DND-41 (cell line): ENCODE measurements around the gene COL25A1.

Experiments
- ATAC-seq: fragments of 200-7000 bp; cut with Tn5 transposase; 3 replicates; pipeline ENCODE4 v1.9.1; 2021; ENCODE audit warnings: low read depth; ENCODE audit not compliant: insufficient read depth
- DNase-seq: peaks from one replicate; pipeline ENCODE4 v3.0.0-alpha.2; 2020
- H2AFZ ChIP-seq: 2 replicates; pipeline ENCODE4 v1.6.0; 2012; ENCODE audit warnings: low read depth, low read length
- H3K27ac ChIP-seq: 2 replicates; pipeline ENCODE4 v1.5.1; 2012; ENCODE audit warnings: low read length, inconsistent platforms
- H3K27me3 ChIP-seq: fragments of 200-600 bp; sonication (generic); 2 replicates; pipeline ENCODE4 v1.6.0; 2012; ENCODE audit warnings: low read length, mild to moderate bottlenecking, inconsistent platforms; ENCODE audit not compliant: insufficient read depth, poor library complexity
- H3K36me3 ChIP-seq: 2 replicates; pipeline ENCODE4 v1.5.1; 2012; ENCODE audit warnings: low read length, inconsistent platforms; ENCODE audit not compliant: insufficient read depth
- H3K4me1 ChIP-seq: 2 replicates; pipeline ENCODE4 v1.5.1; 2012; ENCODE audit warnings: mild to moderate bottlenecking, low read length; ENCODE audit not compliant: insufficient read depth
- H3K4me2 ChIP-seq: 2 replicates; pipeline ENCODE4 v1.6.0; 2012; ENCODE audit warnings: mild to moderate bottlenecking, moderate library complexity, low read length, inconsistent platforms; ENCODE audit not compliant: insufficient read depth
- H3K4me3 ChIP-seq, 2 experiments: fragments of 200-600 bp in 1 of 2; shearing (Covaris generic) in 1 of 2; 2 replicates each; pipeline ENCODE4 v1.5.1; 2012 to 2016; ENCODE audit warnings: inconsistent platforms in 2 of 2, low read length in 2 of 2, mild to moderate bottlenecking in 2 of 2, low read depth in 1 of 2, moderate library complexity in 1 of 2
- H3K79me2 ChIP-seq: 2 replicates; pipeline ENCODE4 v1.6.0; 2012; ENCODE audit warnings: low read length, inconsistent platforms; ENCODE audit not compliant: insufficient read depth
- H3K9ac ChIP-seq: 2 replicates; pipeline ENCODE4 v1.6.0; 2012; ENCODE audit warnings: low read depth, mild to moderate bottlenecking, inconsistent platforms, low read length, moderate library complexity
- H3K9me3 ChIP-seq: 2 replicates; pipeline ENCODE4 v1.5.1; 2012; ENCODE audit warnings: low read length, moderate library complexity, mild to moderate bottlenecking, inconsistent platforms; ENCODE audit not compliant: insufficient read depth, severe bottlenecking
- H4K20me1 ChIP-seq: 2 replicates; pipeline ENCODE4 v1.6.0; 2012; ENCODE audit warnings: low read length; ENCODE audit not compliant: insufficient read depth
- CTCF ChIP-seq: IDR thresholded peaks from 2 replicates; pipeline ENCODE4 v1.5.1; 2012; ENCODE audit warnings: borderline replicate concordance, low read length, moderate library complexity, mild to moderate bottlenecking; ENCODE audit not compliant: poor library complexity, severe bottlenecking; ENCODE audit errors: extremely low read depth
- EZH2 ChIP-seq: IDR thresholded peaks from 3 replicates; pipeline ENCODE4 v1.6.1; 2012; ENCODE audit warnings: borderline replicate concordance, low read depth, mild to moderate bottlenecking, moderate library complexity, low read length, inconsistent platforms; ENCODE audit not compliant: severe bottlenecking

COL25A1 gene

GRCh38 chr4:108804648-108805273, 497.7 kb downstream of the COL25A1 start:
- DNase-seq = no peak
- H3K27ac ChIP-seq = no peak overlapping the region
- H3K4me1 ChIP-seq = no peaks in the 10 kb centered on the region
- no peak for ATAC-seq
- no peaks in the 10 kb centered on the region for H3K36me3 ChIP-seq
- H3K79me2 ChIP-seq = no peaks in the 10 kb centered on the region
- H4K20me1 ChIP-seq = no peaks in the 10 kb centered on the region
- H3K4me2 ChIP-seq = no peak overlapping the region
- H3K27me3 ChIP-seq = no peaks in the 10 kb centered on the region
- no peak overlapping the region for H3K4me3 ChIP-seq
- no peak for TF ChIP-seq CTCF
- TF ChIP-seq EZH2 = no peak
- no peak overlapping the region for H2AFZ ChIP-seq
- H3K9ac ChIP-seq = no peak overlapping the region
- no peaks in the 10 kb centered on the region for H3K9me3 ChIP-seq

GRCh38 chr4:108799306-108799705, 503.2 kb downstream of the COL25A1 start:
- ATAC-seq (no peak), DNase-seq (no peak)
- Histone ChIP-seq H3K4me3 (no peak overlapping the region), H3K36me3 (no peaks in the 10 kb centered on the region), H3K9ac (no peak overlapping the region), H4K20me1 (no peaks in the 10 kb centered on the region), H3K9me3 (no peaks in the 10 kb centered on the region), H3K4me1 (no peaks in the 10 kb centered on the region), H2AFZ (no peak overlapping the region), H3K79me2 (no peaks in the 10 kb centered on the region), H3K27me3 (no peaks in the 10 kb centered on the region), H3K4me2 (no peak overlapping the region), H3K27ac (no peak overlapping the region)
- TF ChIP-seq CTCF (no peak), EZH2 (no peak)

GRCh38 chr4:108796173-108796572, 506.3 kb downstream of the COL25A1 start:
- no peaks in the 10 kb centered on the region for H3K4me1 ChIP-seq
- no peak overlapping the region for H3K4me2 ChIP-seq
- no peak for DNase-seq
- TF ChIP-seq CTCF (no peak), EZH2 (no peak)
- no peak overlapping the region for H2AFZ ChIP-seq
- H3K9me3 ChIP-seq = no peaks in the 10 kb centered on the region
- no peaks in the 10 kb centered on the region for H3K79me2 ChIP-seq
- ATAC-seq = no peak
- no peak overlapping the region for H3K9ac ChIP-seq
- H3K27ac ChIP-seq = no peak overlapping the region
- no peaks in the 10 kb centered on the region for H3K27me3 ChIP-seq
- H4K20me1 ChIP-seq = no peaks in the 10 kb centered on the region
- H3K4me3 ChIP-seq = no peak overlapping the region
- H3K36me3 ChIP-seq = no peaks in the 10 kb centered on the region

GRCh38 chr4:108795733-108796132, 506.7 kb downstream of the COL25A1 start:
- DNase-seq = no peak

More at GRCh38 chr4:108795733-108796132, 506.7 kb downstream of the COL25A1 start:
- Histone ChIP-seq H3K27ac (no peak overlapping the region), H3K4me3 (no peak overlapping the region), H4K20me1 (no peaks in the 10 kb centered on the region), H2AFZ (no peak overlapping the region), H3K9ac (no peak overlapping the region), H3K79me2 (no peaks in the 10 kb centered on the region), H3K9me3 (no peaks in the 10 kb centered on the region), H3K27me3 (no peaks in the 10 kb centered on the region), H3K4me1 (no peaks in the 10 kb centered on the region), H3K4me2 (no peak overlapping the region), H3K36me3 (no peaks in the 10 kb centered on the region)
- no peak for TF ChIP-seq EZH2
- TF ChIP-seq CTCF = no peak
- ATAC-seq = no peak
